Fibroblast of lung (primary cell): ENCODE measurements around the gene AXIN2. TPM values are rescaled to one million over a fixed set of nuclear protein-coding genes. Genes with fewer than 3 reads are reported as not detected.

Source experiments
- DNase-seq, 2 donors: peaks; one replicate each; pipeline versions ENCODE4 v3.0.0 to v3.0.0-alpha.2; 2010; ENCODE audit warnings: low read depth in 2 of 2
- H2AFZ ChIP-seq: 2 replicates; pipeline ENCODE4 v1.5.1; 2012; ENCODE audit warnings: low read length, control low read depth, inconsistent platforms
- H3K27ac ChIP-seq: 2 replicates; pipeline ENCODE4 v1.5.1; 2011; ENCODE audit warnings: low read length, control low read depth; ENCODE audit not compliant: insufficient read depth
- H3K27me3 ChIP-seq: 2 replicates; pipeline ENCODE4 v1.5.1; 2011; ENCODE audit warnings: mild to moderate bottlenecking, low read length; ENCODE audit not compliant: control insufficient read depth, insufficient read depth
- H3K36me3 ChIP-seq: 2 replicates; pipeline ENCODE4 v1.5.1; 2011; ENCODE audit warnings: low read length; ENCODE audit not compliant: control insufficient read depth, insufficient read depth
- H3K4me1 ChIP-seq: 2 replicates; pipeline ENCODE4 v1.5.1; 2011; ENCODE audit warnings: low read length; ENCODE audit not compliant: control insufficient read depth, insufficient read depth; ENCODE audit errors: extremely low read depth
- H3K4me2 ChIP-seq: 2 replicates; pipeline ENCODE4 v1.5.1; 2011; ENCODE audit warnings: low read length, control low read depth; ENCODE audit not compliant: insufficient read depth; ENCODE audit errors: extremely low read depth
- H3K4me3 ChIP-seq, 4 experiments: fragments of 200-600 bp in 1 of 4; sonication (generic) in 1 of 4; replicated peaks in 1 of 4; 2 replicates each; pipeline ENCODE4 v1.5.1; 2011 to 2016; ENCODE audit warnings: low read length in 4 of 4, low read depth in 3 of 4, mild to moderate bottlenecking in 3 of 4, control low read depth in 2 of 4, inconsistent platforms in 1 of 4, mixed read lengths in 1 of 4; ENCODE audit not compliant: insufficient read depth in 1 of 4; ENCODE audit errors: control extremely low read depth in 1 of 4
- H3K79me2 ChIP-seq: 2 replicates; pipeline ENCODE4 v1.5.1; 2012; ENCODE audit warnings: mild to moderate bottlenecking, low read length, inconsistent platforms; ENCODE audit not compliant: control insufficient read depth, insufficient read depth
- H3K9ac ChIP-seq: 2 replicates; pipeline ENCODE4 v1.5.1; 2011; ENCODE audit warnings: mild to moderate bottlenecking, low read length, control low read depth; ENCODE audit not compliant: insufficient read depth
- H3K9me3 ChIP-seq: 2 replicates; pipeline ENCODE4 v1.5.1; 2012; ENCODE audit warnings: low read depth, low read length; ENCODE audit not compliant: control insufficient read depth, insufficient read depth
- H4K20me1 ChIP-seq: 2 replicates; pipeline ENCODE4 v1.5.1; 2011; ENCODE audit warnings: low read length; ENCODE audit not compliant: control insufficient read depth, insufficient read depth; ENCODE audit errors: extremely low read depth
- EZH2 ChIP-seq: IDR thresholded peaks from 2 replicates; pipeline ENCODE4 v1.5.1; 2012; ENCODE audit warnings: low read length, control low read depth, mild to moderate bottlenecking; ENCODE audit errors: missing control alignments
- polyA plus RNA-seq, 2 donors: library from polyadenylated mRNA; depleted of rRNA in 1 of 2; stranded (reverse) in 1 of 2; unstranded in 1 of 2; fragments of >200 nt; gene quantifications; 2 replicates each; pipeline ENCODE4 v1.2.1, GENCODE V29; 2011 to 2012; ENCODE audit warnings: missing spikeins in 1 of 2
- total RNA-seq: library from RNA; depleted of rRNA; stranded (reverse); fragments of >200 nt; gene quantifications from 2 replicates; pipeline ENCODE4 v1.2.1, GENCODE V29; 2014
- TF ChIP-seq, protein P1 (sequence below), 2 donors: IDR thresholded peaks in 1 of 2; conservative IDR thresholded peaks in 1 of 2; 1 replicate in 1 of 2; 2 replicates in 1 of 2; pipeline ENCODE4 v1.5.1; 2011 to 2012; ENCODE audit warnings: low read length in 2 of 2, control low read depth in 1 of 2, inconsistent platforms in 1 of 2, low read depth in 1 of 2, mild to moderate bottlenecking in 1 of 2

Gene AXIN2
- total and polyA plus RNA-seq, 2 donors (not counting 1 experiment from before 2014, with no cell fraction given) = 1.8 to 2.0 TPM

DNA sequence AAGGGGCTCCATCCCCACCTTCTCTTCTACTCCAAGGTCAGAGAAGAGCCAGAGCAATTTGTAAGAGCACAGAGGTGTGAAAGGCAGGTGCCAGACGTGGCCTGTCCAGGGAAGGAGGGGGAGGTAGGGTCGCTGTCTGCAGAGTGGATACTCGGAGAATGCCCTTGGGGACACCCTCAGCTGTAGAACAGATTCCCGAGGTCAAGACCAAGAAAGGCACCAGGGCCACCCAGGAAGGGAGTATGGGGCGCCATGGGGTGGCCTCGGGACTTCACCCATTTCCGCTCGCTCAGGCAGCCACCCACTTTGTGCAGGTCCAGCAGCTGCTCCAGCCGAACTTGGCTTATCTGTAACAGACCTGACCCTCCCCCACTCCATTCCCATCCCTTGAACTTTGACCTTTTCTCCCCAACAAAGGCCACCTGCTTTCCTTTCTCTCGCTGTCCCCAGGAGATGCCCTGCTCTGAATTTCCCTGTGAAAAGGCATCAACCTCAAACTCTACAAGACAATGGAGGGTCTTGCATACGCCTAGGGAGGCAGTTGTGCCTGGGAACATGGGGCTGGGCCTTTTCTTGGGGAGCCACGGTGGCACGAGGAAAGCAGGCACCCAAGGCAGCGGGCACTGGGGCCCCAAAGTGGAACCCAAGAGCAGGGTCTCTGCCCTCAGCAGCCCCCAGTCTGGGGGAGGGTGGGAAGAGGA, 11.3 kb upstream of the AXIN2 start:
- H3K79me2 ChIP-seq = no peaks in the 10 kb centered on the region
- no peaks in the 10 kb centered on the region for H3K4me1 ChIP-seq
- TF ChIP-seq, protein P1, sequence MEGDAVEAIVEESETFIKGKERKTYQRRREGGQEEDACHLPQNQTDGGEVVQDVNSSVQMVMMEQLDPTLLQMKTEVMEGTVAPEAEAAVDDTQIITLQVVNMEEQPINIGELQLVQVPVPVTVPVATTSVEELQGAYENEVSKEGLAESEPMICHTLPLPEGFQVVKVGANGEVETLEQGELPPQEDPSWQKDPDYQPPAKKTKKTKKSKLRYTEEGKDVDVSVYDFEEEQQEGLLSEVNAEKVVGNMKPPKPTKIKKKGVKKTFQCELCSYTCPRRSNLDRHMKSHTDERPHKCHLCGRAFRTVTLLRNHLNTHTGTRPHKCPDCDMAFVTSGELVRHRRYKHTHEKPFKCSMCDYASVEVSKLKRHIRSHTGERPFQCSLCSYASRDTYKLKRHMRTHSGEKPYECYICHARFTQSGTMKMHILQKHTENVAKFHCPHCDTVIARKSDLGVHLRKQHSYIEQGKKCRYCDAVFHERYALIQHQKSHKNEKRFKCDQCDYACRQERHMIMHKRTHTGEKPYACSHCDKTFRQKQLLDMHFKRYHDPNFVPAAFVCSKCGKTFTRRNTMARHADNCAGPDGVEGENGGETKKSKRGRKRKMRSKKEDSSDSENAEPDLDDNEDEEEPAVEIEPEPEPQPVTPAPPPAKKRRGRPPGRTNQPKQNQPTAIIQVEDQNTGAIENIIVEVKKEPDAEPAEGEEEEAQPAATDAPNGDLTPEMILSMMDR (conservative IDR thresholded peaks at IDR 0.05 in 1 of 2, IDR thresholded peaks at IDR 0.05 in 1 of 2; ENCODE audit: low read depth in 1 of 2, low read length in 2 of 2) = no peak
- TF ChIP-seq EZH2 = no peak
- no peak overlapping the region for H3K27ac ChIP-seq
- H3K27me3 ChIP-seq = no peaks in the 10 kb centered on the region
- H3K4me2 ChIP-seq = no peak overlapping the region
- DNase-seq = no peak
- no peak overlapping the region for H3K9ac ChIP-seq
- H3K4me3 ChIP-seq = no peak overlapping the region
- no peak overlapping the region for H2AFZ ChIP-seq
- no peaks in the 10 kb centered on the region for H3K9me3 ChIP-seq
- no peaks in the 10 kb centered on the region for H3K36me3 ChIP-seq
- no peaks in the 10 kb centered on the region for H4K20me1 ChIP-seq

DNA sequence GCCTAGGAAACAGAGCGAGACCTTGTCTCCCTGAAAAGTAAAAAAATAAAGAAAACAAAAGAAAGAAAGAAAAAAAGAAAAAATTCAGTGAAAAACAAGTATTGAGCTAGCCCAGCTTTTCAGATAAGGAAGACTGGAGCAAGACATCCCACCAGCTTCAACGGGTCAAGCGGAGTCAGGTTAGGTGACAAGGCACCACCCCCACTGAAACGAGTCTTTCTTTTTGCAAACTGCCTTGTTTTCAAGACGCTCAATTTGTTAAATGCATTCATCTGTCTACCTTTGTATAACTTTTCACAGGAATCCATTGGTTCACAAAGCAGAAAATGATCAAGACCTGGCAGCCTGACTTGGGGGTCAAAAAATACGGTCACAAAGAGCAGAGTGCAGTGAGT, 10.7 kb upstream of the AXIN2 start:
- no peak overlapping the region for H3K4me2 ChIP-seq
- no peaks in the 10 kb centered on the region for H3K79me2 ChIP-seq
- H3K36me3 ChIP-seq = no peaks in the 10 kb centered on the region
- H3K9ac ChIP-seq = no peak overlapping the region
- no peaks in the 10 kb centered on the region for H3K27me3 ChIP-seq
- no peak overlapping the region for H3K4me3 ChIP-seq
- no peaks in the 10 kb centered on the region for H3K4me1 ChIP-seq
- H3K27ac ChIP-seq = no peak overlapping the region
- H4K20me1 ChIP-seq = no peaks in the 10 kb centered on the region
- no peaks in the 10 kb centered on the region for H3K9me3 ChIP-seq
- H2AFZ ChIP-seq = no peak overlapping the region
- TF ChIP-seq, protein P1 (conservative IDR thresholded peaks at IDR 0.05 in 1 of 2, IDR thresholded peaks at IDR 0.05 in 1 of 2; ENCODE audit: low read depth in 1 of 2, low read length in 2 of 2) = no peak
- no peak for TF ChIP-seq EZH2
- DNase-seq = no peak

DNA sequence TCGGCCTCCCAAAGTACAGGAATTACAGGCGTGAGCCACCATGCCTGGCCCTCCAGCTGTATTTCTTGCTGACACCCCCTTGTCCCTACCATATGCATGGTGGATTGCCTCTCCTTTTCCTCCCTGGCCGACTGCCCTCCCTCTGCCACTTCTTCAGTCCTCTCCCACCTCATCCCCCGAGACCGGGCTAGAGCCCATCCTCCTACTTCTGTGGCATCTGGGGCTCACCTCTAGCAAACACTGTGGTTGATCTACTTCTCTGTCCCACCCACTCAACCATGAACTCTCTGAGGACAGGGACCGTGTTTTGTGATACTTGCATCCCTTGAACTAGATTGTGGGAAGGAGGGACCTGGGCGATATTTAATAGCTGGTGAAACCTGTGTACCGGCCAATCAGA, 7.5 kb upstream of the AXIN2 start:
- DNase-seq = no peak
- Histone ChIP-seq H3K27ac (no peak overlapping the region), H3K9me3 (no peaks in the 10 kb centered on the region), H3K4me1 (no peaks in the 10 kb centered on the region), H3K36me3 (no peaks in the 10 kb centered on the region), H3K27me3 (no peaks in the 10 kb centered on the region), H2AFZ (no peak overlapping the region), H3K79me2 (no peaks in the 10 kb centered on the region), H4K20me1 (no peaks in the 10 kb centered on the region), H3K9ac (no peak overlapping the region), H3K4me3 (no peak overlapping the region), H3K4me2 (no peak overlapping the region)
- TF ChIP-seq, protein P1 (conservative IDR thresholded peaks at IDR 0.05 in 1 of 2, IDR thresholded peaks at IDR 0.05 in 1 of 2; ENCODE audit: low read depth in 1 of 2, low read length in 2 of 2) = no peak
- no peak for TF ChIP-seq EZH2
